Body of pancreas (tissue), 4 donors: ENCODE data around the gene FZD2.

Experiments
- CTCF ChIP-seq, 7 experiments: fragments of 450-650 bp in 4 of 7; fragments of 200-600 bp in 3 of 7; sonication (generic) in 3 of 7; IDR thresholded peaks; one replicate each; pipeline ENCODE4 v1.5.1; 2016 to 2019; ENCODE audit warnings: antibody characterized with exemption in 7 of 7
- POLR2A ChIP-seq, 3 donors: fragments of 450-650 bp; IDR thresholded peaks; one replicate each; pipeline ENCODE4 v1.6.1; 2016; ENCODE audit warnings: antibody characterized with exemption in 3 of 3, mild to moderate bottlenecking in 2 of 3

- TF ChIP-seq CTCF (IDR thresholded peaks at IDR 0.05) (no peak), POLR2A (IDR thresholded peaks at IDR 0.05) (no peak)
Measured at GRCh38 chr17:44564429-44564828, 7.1 kb downstream of the FZD2 start.
